H1 (cell line): ENCODE data around the gene MRPS18B.

ENCODE experiments used
- BRCA1 ChIP-seq: IDR thresholded peaks from 2 replicates; pipeline ENCODE4 v1.6.1; 2012; ENCODE audit warnings: low read depth, low read length, improper control_type of control experiment
- CHD1 ChIP-seq: IDR thresholded peaks from 2 replicates; pipeline ENCODE4 v1.6.1; 2012; ENCODE audit warnings: low read depth, low read length, improper control_type of control experiment
- CREB1 ChIP-seq: IDR thresholded peaks from 2 replicates; pipeline ENCODE4 v1.6.1; 2012; ENCODE audit warnings: inconsistent platforms

DNA sequence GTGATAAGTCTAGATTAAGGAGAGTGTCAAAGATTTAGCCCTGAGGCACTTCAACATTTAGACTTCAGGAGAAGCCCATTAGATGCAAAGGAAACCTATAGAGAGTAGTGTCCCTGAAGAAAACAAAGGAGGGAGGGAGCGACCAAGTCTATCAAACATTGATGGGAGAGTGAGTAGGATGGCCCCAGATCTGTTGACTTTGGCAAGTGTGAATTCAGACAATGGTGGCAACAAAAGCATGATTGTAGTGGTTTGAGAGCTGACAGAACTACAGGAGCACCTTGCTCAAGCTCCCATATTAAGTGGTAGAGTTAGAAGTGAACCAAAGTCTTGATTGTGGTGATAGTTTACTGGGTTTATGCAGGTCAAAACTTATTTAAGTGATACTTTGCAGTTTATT, 47.4 kb upstream of the MRPS18B start:
- TF ChIP-seq CHD1 (no peak), BRCA1 (no peak), CREB1 (no peak)
